Fibroblast of lung (primary cell): Measurements from ENCODE around the gene INPP4A.

ENCODE experiments used
- CTCF ChIP-seq, 2 donors: IDR thresholded peaks in 1 of 2; conservative IDR thresholded peaks in 1 of 2; 1 replicate in 1 of 2; 2 replicates in 1 of 2; pipeline ENCODE4 v1.5.1; 2011 to 2012; ENCODE audit warnings: low read length in 2 of 2, control low read depth in 1 of 2, inconsistent platforms in 1 of 2, low read depth in 1 of 2, mild to moderate bottlenecking in 1 of 2
- EZH2 ChIP-seq: IDR thresholded peaks from 2 replicates; pipeline ENCODE4 v1.5.1; 2012; ENCODE audit warnings: low read length, control low read depth, mild to moderate bottlenecking; ENCODE audit errors: missing control alignments

- TF ChIP-seq CTCF (conservative IDR thresholded peaks at IDR 0.05 in 1 of 2, IDR thresholded peaks at IDR 0.05 in 1 of 2; ENCODE audit: low read depth in 1 of 2, low read length in 2 of 2) (no peak), EZH2 (no peak)
These were observed 85.5 kb downstream of the INPP4A start for GRCh38 chr2:98530114-98530513.
